VCaP (cell line): ENCODE measurements around the gene HSH2D.
"Not testable (repeated sequence)": the region's sequence is repeated elsewhere in the genome, so short reads cannot be mapped to it uniquely, and the experiment has no call there.

ENCODE experiments used
- H3K27ac ChIP-seq: fragments of 450-650 bp; 2 replicates; pipeline ENCODE4 v1.5.1; 2017
- TF ChIP-seq, protein P1 (sequence below): fragments of 450-650 bp; conservative IDR thresholded peaks from 2 replicates; pipeline ENCODE4 v1.5.1; 2017; ENCODE audit warnings: mild to moderate bottlenecking, moderate library complexity

The HSH2D gene

DNA sequence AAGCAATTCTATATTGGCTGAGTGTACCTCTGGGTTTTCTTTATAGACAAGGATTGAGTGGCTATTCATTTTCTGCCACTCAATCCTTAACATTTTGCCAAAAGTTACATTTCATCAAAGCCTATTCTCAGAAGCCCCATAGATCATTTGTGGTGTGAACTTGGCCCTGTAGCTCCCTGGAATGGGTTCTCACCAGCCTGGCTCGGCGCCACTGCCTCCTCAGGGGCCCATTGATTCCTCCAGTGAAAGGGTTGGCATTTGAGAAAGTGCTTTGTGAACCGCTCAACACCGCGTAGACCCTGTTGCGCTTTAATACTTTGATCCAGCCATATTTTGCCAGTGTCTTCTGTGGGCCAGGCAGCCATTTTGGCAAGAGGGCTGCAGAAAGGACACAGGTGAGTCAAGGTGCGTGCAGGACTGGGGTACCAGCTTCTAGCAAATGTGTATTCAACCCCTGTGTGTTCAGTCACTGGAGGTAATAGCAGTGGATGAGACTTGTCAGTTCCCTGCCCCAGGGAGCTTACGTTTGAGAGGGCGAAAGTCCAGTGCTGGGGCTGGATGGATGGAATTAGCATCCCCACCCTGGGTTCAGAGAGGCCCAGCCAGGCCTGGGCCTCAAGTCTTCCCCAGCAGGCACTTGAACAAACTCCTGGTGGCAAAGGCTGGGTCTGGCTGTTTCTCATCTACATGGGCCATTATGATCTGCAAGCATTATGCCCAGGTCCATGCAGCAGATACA lies 28.0 kb upstream of the HSH2D start:
- H3K27ac ChIP-seq, result peak overlapping the region; percentile 6; the same call in 1 of the 2 replicates
- TF ChIP-seq, protein P1, sequence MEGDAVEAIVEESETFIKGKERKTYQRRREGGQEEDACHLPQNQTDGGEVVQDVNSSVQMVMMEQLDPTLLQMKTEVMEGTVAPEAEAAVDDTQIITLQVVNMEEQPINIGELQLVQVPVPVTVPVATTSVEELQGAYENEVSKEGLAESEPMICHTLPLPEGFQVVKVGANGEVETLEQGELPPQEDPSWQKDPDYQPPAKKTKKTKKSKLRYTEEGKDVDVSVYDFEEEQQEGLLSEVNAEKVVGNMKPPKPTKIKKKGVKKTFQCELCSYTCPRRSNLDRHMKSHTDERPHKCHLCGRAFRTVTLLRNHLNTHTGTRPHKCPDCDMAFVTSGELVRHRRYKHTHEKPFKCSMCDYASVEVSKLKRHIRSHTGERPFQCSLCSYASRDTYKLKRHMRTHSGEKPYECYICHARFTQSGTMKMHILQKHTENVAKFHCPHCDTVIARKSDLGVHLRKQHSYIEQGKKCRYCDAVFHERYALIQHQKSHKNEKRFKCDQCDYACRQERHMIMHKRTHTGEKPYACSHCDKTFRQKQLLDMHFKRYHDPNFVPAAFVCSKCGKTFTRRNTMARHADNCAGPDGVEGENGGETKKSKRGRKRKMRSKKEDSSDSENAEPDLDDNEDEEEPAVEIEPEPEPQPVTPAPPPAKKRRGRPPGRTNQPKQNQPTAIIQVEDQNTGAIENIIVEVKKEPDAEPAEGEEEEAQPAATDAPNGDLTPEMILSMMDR, result no peak

DNA sequence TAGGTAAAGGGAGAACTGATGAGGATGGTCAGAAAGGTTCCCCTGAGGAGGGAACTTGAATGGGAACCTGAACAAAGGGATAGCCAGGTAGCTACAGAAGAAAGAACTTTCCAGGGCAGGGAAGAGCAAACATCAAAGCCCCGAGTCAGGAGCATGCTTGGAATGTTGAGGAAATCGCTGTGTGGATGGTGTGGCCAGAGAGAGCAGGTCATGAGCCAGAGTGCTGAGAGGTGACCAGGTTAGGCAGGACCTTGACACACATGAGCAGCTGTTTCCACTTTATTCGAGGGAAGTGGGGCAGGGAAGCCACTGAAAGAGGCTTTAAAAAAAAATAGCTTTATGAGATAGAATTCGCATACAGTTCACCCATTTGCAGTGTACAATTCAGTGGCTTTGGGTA lies 27.4 kb upstream of the HSH2D start:
- H3K27ac ChIP-seq, result no peak overlapping the region; the same call in 1 of the 2 replicates
- TF ChIP-seq, protein P1, result no peak

DNA sequence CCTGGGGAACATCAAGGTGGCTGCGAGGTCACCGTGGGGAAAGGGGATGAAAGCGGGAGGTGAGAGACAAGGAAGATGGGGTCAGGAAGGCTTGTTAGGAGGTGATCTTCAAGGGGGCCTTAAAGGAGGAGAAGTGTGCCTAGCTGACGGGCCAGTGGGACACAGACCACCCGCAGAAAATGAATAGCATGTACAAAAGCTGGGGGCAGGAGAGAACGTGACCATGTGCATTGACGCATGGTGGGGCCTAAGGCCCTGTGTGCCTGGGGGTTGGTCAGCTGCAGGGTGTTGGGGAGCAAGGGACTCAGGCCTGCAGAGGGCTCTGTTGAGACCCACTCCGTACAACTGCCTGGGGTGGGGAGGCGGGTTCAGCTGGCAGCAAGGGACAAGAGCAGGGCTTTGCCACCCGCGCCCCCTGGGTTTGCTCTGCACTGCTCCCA lies 25.9 kb upstream of the HSH2D start:
- TF ChIP-seq, protein P1, result no peak
- H3K27ac ChIP-seq, result 0 out of 2 replicates have a peak overlapping the region, but pooled peaks have one; percentile 4

DNA sequence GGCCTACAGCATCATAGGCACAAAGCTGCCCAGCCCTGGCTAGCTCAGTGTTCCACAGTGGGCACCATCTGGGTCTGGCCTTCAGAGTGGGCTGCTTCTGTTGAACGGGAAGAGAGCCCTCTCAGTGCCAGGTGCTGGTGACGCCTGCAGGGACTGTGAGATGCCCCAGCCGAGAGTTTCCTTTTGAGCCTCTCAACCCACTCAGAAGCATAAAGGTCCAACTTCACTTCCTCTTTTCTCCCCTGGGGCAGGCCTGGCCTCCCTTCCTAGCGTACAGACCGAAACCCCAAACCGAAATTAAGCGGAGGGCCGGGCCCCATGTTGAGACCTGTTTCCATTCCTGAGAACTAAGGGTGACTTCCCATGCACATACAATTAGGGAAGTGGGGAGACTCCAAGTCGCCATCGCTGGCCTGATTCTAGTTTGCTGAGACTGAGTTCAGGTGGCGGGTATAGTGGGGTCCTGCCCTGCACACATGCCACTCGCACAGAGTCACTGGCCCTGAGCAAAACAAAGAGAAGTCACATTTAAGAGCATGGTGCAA lies 24.9 kb upstream of the HSH2D start:
- TF ChIP-seq, protein P1, result no peak
- H3K27ac ChIP-seq, result no peak overlapping the region

DNA sequence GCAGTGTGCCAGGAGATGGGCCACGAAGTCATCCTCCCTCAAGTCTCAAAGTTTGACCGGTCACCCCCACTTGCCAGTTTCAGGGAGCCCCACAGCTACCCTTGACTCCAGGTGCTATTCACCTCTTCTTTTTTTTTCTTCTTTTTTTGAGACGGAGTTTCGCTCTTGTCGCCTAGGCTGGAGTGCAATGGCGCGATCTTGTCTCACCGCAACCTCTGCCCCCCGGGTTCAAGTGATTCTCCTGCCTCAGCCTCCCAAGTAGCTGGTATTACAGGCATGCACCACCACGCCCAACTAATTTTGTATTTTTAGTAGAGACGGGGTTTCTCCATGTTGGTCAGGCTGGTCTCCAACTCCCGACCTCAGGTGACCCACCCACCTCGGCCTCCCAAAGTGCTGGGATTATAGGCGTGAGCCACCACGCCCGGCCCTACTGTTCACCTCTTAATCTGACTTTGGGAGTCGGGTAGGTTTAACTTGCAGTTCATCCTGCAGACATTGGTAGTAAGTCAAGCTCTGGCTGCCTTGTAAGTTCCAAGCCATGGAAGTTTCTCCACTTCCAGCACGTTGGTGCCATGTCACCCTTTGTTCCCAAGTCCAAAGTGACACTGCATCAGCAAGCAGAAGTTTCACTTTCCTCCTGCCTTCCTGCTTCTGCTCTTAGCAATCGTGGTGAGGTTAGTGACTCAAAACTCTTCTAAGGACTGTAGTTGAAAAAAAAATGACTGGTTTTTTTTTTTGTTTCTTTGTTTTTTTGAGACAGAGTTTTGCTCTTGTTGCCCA lies 24.2 kb upstream of the HSH2D start:
- H3K27ac ChIP-seq, result not testable (repeated sequence)

DNA sequence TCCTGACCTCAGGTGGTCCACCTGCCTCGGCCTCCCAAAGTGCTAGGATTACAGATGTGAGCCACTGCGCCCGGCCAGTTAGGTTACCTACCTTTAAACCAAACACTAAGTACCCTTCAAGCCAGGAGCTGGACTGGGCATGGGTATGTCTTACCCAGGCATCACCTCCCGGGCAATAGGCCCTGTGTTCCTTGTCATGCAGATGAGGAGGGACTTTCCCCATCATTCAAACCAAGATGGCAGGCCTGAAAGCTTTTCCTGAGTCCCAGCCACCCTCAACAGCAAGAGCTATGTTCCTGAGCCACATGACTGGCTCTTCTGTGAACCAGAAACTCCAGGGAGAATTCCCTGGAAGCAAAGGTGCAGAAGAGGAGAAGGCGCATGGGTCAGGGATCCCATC lies 22.3 kb upstream of the HSH2D start:
- TF ChIP-seq, protein P1, result no peak

DNA sequence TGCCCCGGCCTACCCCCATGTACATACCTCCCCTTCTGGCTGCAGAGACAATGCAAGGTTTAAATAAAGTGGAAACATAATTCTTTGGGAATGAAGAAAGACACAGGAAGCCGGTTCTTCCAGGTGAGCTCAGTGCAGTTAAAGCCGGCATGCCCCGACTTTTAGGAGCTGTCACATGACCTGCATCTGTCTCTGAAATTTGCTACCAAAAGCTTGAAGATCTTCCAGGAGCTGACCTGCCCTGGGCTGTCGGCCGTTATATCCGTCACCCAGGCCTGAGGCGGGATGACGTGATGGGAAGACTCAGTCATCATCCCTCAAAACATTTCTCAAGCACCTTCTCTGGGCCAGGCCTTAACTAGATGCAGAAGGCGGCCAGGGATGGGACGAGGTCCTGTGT lies 21.5 kb upstream of the HSH2D start:
- H3K27ac ChIP-seq, result no peak overlapping the region
- TF ChIP-seq, protein P1, result no peak

More for the DNA sequence above, 22.3 kb upstream of the HSH2D start:
- H3K27ac ChIP-seq, result no peak overlapping the region

DNA sequence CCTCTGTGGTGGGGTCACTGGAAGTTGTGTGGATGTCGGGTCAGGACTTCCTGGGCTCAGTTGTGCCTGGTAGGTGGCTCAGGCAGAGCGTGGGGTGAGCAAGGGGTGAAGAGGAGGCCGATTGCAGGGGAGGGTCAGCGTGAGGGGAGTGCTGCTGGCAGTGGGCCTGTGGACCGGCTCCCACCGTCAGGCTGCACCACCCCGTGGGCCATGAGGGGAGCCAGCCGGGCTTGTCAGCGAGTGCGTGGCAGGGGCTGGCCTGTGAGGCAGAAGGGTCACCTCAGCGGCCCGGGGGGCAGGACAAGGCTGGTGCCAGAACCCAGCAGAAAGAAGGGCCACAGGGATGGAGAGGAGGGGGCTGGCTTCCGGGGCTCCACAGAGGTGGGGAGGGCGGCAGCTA lies 18.5 kb upstream of the HSH2D start:
- H3K27ac ChIP-seq, result no peak overlapping the region
- TF ChIP-seq, protein P1, result no peak
